Keratinocyte (primary cell): ENCODE measurements around the gene ZNF239. TPM values are rescaled to one million over a fixed set of nuclear protein-coding genes. Genes with fewer than 3 reads are reported as not detected.

Source experiments
- DNase-seq: peaks from one replicate; pipeline ENCODE4 v3.0.0-alpha.2; 2011; ENCODE audit warnings: low read depth, missing footprints, low spot score
- FAIRE-seq: peaks from 2 replicates; lab custom pipeline; 2011; peaks lifted over from hg19 to GRCh38; lab: Jason Lieb, UNC
- H2AFZ ChIP-seq: 2 replicates; pipeline ENCODE4 v1.6.0; 2012; ENCODE audit warnings: low read length, control low read depth, inconsistent platforms; ENCODE audit not compliant: control insufficient read depth
- H3K27ac ChIP-seq: 2 replicates; pipeline ENCODE4 v1.5.1; 2011; ENCODE audit warnings: low read length; ENCODE audit not compliant: control insufficient read depth, insufficient read depth
- H3K27me3 ChIP-seq: 3 replicates; pipeline ENCODE4 v1.6.0; 2011; ENCODE audit warnings: low read length; ENCODE audit not compliant: control insufficient read depth, insufficient read depth; ENCODE audit errors: extremely low read depth
- H3K36me3 ChIP-seq, 2 experiments: 2 replicates in 1 of 2; 3 replicates in 1 of 2; pipeline ENCODE4 v1.5.1; 2011; ENCODE audit warnings: low read length in 2 of 2, mild to moderate bottlenecking in 1 of 2; ENCODE audit not compliant: control insufficient read depth in 2 of 2, insufficient read depth in 2 of 2; ENCODE audit errors: extremely low read depth in 1 of 2
- H3K4me1 ChIP-seq: 3 replicates; pipeline ENCODE4 v1.5.1; 2011; ENCODE audit warnings: low read length; ENCODE audit not compliant: control insufficient read depth, insufficient read depth; ENCODE audit errors: extremely low read depth
- H3K4me2 ChIP-seq: 3 replicates; pipeline ENCODE4 v1.6.0; 2011; ENCODE audit warnings: low read depth, low read length; ENCODE audit not compliant: control insufficient read depth, insufficient read depth; ENCODE audit errors: extremely low read depth
- H3K4me3 ChIP-seq, 3 experiments: fragments of 200-600 bp in 1 of 3; sonication (generic) in 1 of 3; 2 replicates in 2 of 3; 3 replicates in 1 of 3; pipeline ENCODE4 v1.5.1; 2011 to 2016; ENCODE audit warnings: low read length in 3 of 3, mild to moderate bottlenecking in 3 of 3, control low read depth in 2 of 3, inconsistent platforms in 1 of 3, low read depth in 1 of 3, mixed read lengths in 1 of 3, mixed run types in 1 of 3, moderate library complexity in 1 of 3; ENCODE audit not compliant: control insufficient read depth in 2 of 3, insufficient read depth in 2 of 3; ENCODE audit errors: extremely low read depth in 1 of 3
- H3K79me2 ChIP-seq: 2 replicates; pipeline ENCODE4 v1.6.0; 2012; ENCODE audit warnings: low read length; ENCODE audit not compliant: control insufficient read depth, insufficient read depth
- H3K9ac ChIP-seq: 3 replicates; pipeline ENCODE4 v1.6.0; 2011; ENCODE audit warnings: low read length; ENCODE audit not compliant: control insufficient read depth, insufficient read depth; ENCODE audit errors: extremely low read depth
- H3K9me1 ChIP-seq: 3 replicates; pipeline ENCODE4 v1.6.0; 2011; ENCODE audit warnings: low read length; ENCODE audit not compliant: control insufficient read depth, insufficient read depth; ENCODE audit errors: extremely low read depth
- H3K9me3 ChIP-seq: 2 replicates; pipeline ENCODE4 v1.5.1; 2012; ENCODE audit warnings: low read depth, low read length; ENCODE audit not compliant: control insufficient read depth
- H4K20me1 ChIP-seq: 3 replicates; pipeline ENCODE4 v1.6.0; 2011; ENCODE audit warnings: low read length; ENCODE audit not compliant: control insufficient read depth, insufficient read depth; ENCODE audit errors: extremely low read depth
- EZH2 ChIP-seq: IDR thresholded peaks from one replicate; pipeline ENCODE4 v1.6.1; 2012; ENCODE audit warnings: inconsistent platforms, mild to moderate bottlenecking, low read length, moderate library complexity
- dilution Hi-C: fragments of 300-500 bp; cut with MboI; formaldehyde crosslinking; loops from one replicate; pipeline ENCODE4 v1.7.0; 2020; ENCODE audit warnings: low sequenced_read_pairs; ENCODE audit not compliant: extremely low pct_ligation_motif_present
- polyA plus RNA-seq, 5 experiments: library from polyadenylated mRNA; depleted of rRNA in 3 of 5; stranded (reverse) in 3 of 5; stranded (forward) in 1 of 5; unstranded in 1 of 5; fragments of >200 nt; gene quantifications; 1 replicate in 1 of 5; 2 replicates in 3 of 5; 3 replicates in 1 of 5; pipeline versions ENCODE4 v1.2.1 to v1.2.3, GENCODE V29; 2011 to 2012; ENCODE audit warnings: missing spikeins in 2 of 5, low read depth in 1 of 5, low replicate concordance in 1 of 5
- TF ChIP-seq, protein P1 (sequence below), 3 experiments: IDR thresholded peaks in 1 of 3; conservative IDR thresholded peaks in 1 of 3; optimal IDR thresholded peaks in 1 of 3; 2 replicates in 2 of 3; 3 replicates in 1 of 3; pipeline versions ENCODE3 to v1.5.1; 2011; ENCODE audit warnings: low read length in 3 of 3, mild to moderate bottlenecking in 3 of 3, moderate library complexity in 2 of 3, control low read depth in 1 of 3, inconsistent platforms in 1 of 3; ENCODE audit not compliant: insufficient read depth in 2 of 3; ENCODE audit errors: extremely low read depth in 1 of 3

ZNF239 gene
- polyA plus RNA-seq, 1 donor (not counting 4 experiments of a cell fraction or from before 2014, with no cell fraction given), result 1.1 TPM

DNA sequence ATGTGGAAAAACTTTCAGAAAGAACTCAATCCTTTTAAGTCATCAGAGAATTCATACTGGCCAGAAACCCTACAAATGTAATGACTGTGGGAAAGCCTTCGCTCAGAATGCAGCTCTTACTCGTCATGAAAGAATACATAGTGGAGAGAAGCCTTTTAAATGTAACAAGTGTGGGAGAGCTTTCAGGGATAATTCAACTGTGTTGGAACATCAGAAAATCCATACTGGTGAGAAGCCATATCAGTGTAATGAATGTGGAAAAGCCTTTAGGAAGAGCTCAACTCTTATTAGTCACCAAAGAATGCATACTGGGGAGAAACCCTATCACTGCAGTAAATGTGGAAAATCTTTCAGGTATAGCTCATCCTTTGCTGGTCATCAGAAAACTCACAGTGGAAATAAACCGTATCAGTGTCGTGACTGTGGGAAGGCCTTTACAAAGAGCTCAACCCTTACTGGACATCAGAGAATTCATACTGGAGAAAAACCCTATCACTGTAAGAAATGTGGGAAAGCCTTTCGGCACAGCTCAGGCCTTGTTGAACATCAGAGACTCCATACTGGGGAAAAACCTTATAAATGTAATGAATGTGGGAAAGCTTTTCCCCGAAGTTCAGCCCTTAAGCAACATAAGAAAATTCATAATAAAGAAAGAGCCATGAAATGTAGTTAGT, 42.4 kb upstream of the ZNF239 start:
- H3K4me3 ChIP-seq, result no peak overlapping the region
- H3K27me3 ChIP-seq, result no peaks in the 10 kb centered on the region
- peaks cover 2 to 6% of the 10 kb centered on the region in 2 experiments for H3K36me3 ChIP-seq
- no peaks in the 10 kb centered on the region for H3K4me1 ChIP-seq
- TF ChIP-seq EZH2, result no peak
- TF ChIP-seq, protein P1, sequence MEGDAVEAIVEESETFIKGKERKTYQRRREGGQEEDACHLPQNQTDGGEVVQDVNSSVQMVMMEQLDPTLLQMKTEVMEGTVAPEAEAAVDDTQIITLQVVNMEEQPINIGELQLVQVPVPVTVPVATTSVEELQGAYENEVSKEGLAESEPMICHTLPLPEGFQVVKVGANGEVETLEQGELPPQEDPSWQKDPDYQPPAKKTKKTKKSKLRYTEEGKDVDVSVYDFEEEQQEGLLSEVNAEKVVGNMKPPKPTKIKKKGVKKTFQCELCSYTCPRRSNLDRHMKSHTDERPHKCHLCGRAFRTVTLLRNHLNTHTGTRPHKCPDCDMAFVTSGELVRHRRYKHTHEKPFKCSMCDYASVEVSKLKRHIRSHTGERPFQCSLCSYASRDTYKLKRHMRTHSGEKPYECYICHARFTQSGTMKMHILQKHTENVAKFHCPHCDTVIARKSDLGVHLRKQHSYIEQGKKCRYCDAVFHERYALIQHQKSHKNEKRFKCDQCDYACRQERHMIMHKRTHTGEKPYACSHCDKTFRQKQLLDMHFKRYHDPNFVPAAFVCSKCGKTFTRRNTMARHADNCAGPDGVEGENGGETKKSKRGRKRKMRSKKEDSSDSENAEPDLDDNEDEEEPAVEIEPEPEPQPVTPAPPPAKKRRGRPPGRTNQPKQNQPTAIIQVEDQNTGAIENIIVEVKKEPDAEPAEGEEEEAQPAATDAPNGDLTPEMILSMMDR (optimal IDR thresholded peaks at IDR 0.05 in 1 of 3, IDR thresholded peaks at IDR 0.05 in 1 of 3, conservative IDR thresholded peaks at IDR 0.05 in 1 of 3; ENCODE audit: extremely low read depth in 1 of 3, insufficient read depth in 2 of 3, low read length in 3 of 3), result no peak
- DNase-seq (no peak), FAIRE-seq (no peak)
- H3K9me1 ChIP-seq, result no peaks in the 10 kb centered on the region
- no peak overlapping the region for H2AFZ ChIP-seq
- H3K27ac ChIP-seq, result no peak overlapping the region
- H3K79me2 ChIP-seq, result no peaks in the 10 kb centered on the region
- dilution Hi-C loops, result no loop called here
- no peak overlapping the region for H3K4me2 ChIP-seq
- H4K20me1 ChIP-seq, result no peaks in the 10 kb centered on the region
- no peak overlapping the region for H3K9ac ChIP-seq
- H3K9me3 ChIP-seq, result peaks cover 21% of the 10 kb centered on the region

- Histone ChIP-seq H3K27me3 (no peaks in the 10 kb centered on the region), H3K36me3 (peaks cover 2 to 5% of the 10 kb centered on the region in 2 experiments), H3K9me1 (no peaks in the 10 kb centered on the region), H3K9me3 (peaks cover 9% of the 10 kb centered on the region), H3K9ac (no peak overlapping the region), H3K4me2 (no peak overlapping the region), H3K27ac (no peak overlapping the region), H3K4me3 (no peak overlapping the region), H4K20me1 (no peaks in the 10 kb centered on the region), H2AFZ (no peak overlapping the region), H3K4me1 (peaks cover 3% of the 10 kb centered on the region), H3K79me2 (no peaks in the 10 kb centered on the region)
- DNase-seq, result no peak
- peak; percentile 69 for FAIRE-seq
- dilution Hi-C loops, result no loop called here
- TF ChIP-seq, protein P1 (optimal IDR thresholded peaks at IDR 0.05 in 1 of 3, IDR thresholded peaks at IDR 0.05 in 1 of 3, conservative IDR thresholded peaks at IDR 0.05 in 1 of 3; ENCODE audit: extremely low read depth in 1 of 3, insufficient read depth in 2 of 3, low read length in 3 of 3), result no peak
Measured at GRCh38 chr10:43610636-43611035, 36.2 kb upstream of the ZNF239 start.
